Mesenteric fat pad (tissue), 1 donor: ENCODE measurements around the gene AFAP1. TPM values are rescaled to one million over a fixed set of nuclear protein-coding genes. Genes with fewer than 3 reads are reported as not detected.
A peak's percentile ranks its signal among the peaks of the same experiment; 100 is the strongest.

Experiments used
- DNase-seq: peaks from one replicate; pipeline ENCODE4 v3.0.0-alpha.2; 2020; ENCODE audit warnings: low spot score
- total RNA-seq: library from RNA; stranded (reverse); fragmentation: NEBNext Ultra II Directional; extraction: Animal tissue kit (Norgen Biotek cat#: 25700); gene quantifications from one replicate; pipeline ENCODE4 v1.2.1, GENCODE V29; 2021
- donor health status: DM: yes; HTN: yes; CAD: no.

Gene AFAP1
- total RNA-seq, 1 donor from 2014 or later: 33.9 TPM

DNA sequence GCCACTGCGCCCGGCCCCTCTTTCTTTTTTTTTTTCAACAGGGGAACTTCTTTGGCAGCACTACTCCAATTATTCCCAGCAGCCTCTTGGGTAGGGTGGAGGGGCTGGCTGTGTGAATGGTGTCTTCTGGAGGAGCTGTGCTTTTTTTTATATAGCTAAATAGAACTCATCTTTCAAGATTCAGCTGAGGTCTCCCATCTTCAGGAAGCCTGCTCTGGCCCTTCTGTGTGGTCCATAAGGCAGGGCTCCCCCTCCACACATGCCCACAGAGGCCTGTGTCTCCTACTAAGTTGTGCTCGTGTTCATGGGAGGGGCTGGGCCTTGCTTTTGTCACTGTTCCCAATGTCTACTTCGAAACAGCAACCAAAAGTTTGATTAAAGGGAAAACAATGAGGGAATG, 116.8 kb downstream of the AFAP1 start:
- DNase-seq: no peak

DNA sequence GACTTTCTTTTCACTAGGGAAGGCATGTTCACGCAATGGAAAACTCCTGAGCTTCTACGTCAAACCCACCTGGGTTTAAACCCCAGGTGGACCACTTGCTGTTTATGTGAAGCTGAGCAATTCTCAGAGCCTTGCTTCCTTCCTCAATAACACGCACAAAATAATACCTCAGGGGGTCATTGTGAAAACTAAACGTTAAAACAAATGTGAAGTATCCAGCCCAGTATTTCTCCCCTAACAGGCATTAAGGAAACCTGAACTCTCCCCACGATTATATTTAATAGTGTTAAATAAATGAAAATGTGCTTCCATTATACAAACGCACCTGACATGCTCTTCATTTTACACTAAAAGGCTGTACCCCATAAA, 117.5 kb downstream of the AFAP1 start:
- DNase-seq: no peak

DNA sequence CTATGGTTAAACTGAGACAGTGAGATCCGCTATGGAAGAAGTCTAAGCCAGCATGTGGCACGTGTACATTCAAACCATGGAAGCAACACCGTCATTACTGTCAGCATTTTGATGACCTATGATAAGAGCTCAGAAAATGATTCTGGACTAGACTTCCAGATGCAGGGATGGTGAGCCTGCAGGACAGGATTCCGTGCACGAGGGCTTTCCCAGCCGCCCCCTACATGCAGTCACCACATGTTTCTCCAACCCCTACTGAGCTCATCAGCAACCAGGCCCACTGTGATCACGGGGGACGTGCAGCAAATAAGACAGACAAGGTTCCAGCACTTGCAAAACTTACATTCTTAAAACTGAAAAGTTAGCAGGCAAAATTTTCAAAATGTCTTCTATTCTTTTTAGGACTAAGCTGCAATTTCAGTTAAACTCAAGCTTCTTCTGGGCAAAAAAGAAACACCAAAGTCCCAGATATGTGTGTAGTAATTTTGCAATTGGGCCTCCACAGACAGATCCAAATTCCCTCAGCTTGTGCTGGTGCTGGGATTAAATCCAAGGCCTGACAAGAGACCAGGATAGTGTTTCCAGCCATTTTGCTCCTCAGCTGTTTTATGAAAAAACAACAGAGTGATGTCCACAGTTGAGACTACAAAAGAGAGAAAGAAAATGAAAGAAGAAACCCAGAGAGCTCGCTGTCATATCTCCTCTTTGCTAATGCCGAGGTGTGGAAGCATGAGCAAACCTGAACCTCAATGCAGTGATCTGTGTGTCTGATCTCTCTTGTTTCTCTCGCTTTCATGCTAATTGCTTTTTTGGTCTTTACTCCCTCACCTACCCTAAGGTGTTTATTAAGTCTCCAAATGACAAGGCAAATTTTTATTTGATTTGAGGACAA, 118.2 kb downstream of the AFAP1 start:
- DNase-seq: peak; percentile 51

DNA sequence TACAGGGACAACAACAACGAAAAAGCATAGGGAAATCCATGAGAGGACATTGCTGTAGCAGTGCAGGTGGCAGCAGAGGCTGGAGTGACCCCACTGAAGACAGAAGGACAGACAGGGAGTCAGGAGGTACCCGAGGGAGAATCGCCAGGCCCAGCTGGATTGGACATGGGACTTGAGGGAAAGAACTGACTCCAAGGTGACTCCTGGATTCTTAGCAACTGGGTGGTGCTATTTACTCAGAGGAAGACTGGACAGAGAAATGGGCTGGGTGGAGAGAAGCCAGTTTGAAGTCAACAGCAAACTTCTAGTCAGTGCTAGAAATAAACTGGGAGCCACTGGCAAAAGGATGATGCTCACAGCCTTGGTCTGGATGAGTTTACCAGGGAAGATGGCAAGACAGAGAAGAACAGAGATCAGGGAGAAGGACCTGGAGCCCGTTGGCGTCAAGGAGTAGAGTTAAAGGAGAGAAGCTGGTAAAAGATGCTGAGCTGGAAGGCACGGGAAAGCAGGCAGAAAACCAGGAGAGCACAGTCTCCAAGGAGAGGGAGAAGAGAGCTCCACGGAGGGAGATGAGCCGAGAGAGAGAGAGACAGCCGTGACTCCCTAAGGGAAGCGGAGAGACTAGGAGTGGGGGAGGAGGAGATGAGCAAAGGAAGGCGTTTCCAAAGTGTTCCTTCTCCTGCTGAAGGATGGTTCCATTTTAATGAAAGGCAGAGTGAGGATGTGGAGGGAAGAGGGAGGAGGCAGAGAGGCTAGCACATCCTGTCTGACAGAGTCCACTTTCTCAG, 119.4 kb downstream of the AFAP1 start:
- peak; percentile 43 for DNase-seq

DNA sequence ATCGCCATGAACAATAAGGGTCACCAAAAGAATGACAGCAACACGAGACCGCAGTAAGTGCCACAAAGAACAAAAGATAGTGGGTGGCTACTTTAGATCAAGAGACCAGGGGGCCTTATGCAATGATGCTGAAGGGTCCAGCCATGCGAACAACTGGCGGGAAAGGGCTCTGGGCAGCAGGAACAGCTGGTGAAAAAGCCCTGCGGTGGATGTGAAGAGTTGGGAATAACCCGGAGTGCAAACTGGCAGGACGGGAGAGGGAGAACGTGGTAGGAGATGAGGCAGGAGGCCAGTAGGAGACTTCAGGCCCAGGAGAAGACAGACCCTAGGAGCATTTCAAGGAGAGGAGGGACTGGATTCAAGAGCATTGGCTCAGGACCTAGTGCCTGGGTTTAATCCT, 120.2 kb downstream of the AFAP1 start:
- peak; percentile 59 for DNase-seq

DNA sequence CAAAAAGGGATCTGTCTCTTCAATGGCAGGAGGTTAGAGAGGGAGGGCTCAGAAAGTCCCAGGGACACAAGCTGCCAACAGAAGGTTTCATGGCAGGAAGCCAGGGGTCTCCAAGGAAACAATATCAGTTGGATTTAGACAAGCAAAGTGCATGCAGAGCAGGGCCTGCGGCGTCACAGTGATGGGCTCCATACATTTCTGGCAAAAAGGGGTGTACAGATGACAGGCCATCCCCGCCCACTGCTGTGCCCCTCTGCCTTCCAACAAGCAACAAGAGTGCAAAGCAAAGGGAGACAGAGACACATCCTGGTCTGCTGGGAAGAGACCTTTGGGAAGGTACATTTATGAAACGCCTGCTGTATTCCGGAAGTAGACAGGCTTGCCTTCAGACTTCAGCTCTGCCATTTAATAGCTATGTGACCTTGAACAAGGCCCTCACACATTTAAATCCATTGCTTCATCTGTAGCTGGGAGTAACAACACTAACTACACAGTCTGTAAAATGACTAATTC, 121.2 kb downstream of the AFAP1 start:
- peak; percentile 84 for DNase-seq

DNA sequence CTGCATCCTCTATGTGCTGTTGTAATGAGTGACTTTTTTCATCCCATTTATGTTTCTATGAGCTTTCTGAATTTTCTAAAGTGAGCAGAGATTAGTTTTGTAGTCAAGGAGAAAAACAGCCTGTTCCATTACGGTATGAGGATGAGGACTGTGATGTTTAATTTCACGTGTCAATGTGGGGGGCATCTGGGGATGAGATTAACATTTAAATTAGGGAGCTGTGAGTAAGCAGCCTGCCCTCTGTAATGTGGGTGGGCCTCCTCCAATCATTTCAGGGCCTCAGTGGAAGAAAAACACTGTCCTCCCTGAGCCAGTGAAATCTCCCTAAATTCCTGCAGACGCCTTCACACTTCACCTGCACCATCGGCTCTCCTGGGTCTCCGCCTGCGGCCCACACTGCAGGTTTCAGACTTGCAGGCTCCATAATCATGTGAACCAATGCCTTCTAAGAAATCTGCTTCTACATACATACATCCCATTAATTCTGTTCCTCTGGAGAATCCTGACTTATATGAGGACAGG, 121.7 kb downstream of the AFAP1 start:
- DNase-seq: peak; percentile 30

DNA sequence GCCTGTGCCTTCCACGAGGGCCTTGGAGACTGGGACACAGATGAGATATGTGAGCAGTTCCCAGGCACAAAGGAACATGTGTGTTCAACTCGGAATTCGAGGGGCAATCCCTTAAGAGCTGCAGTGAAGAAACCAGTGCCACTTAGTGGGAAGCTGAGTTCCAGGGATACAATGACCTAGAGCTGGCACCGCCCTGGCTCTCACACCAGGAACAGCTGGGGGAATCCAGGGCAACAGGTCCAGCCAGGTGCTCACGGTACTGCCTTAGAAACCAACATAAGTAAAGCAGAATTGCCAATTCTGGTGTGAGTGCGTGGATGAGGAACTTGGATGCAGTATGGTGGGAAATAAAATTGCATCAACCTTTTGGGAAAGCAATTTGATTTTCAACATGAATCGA, 122.9 kb downstream of the AFAP1 start:
- peak; percentile 67 for DNase-seq

DNA sequence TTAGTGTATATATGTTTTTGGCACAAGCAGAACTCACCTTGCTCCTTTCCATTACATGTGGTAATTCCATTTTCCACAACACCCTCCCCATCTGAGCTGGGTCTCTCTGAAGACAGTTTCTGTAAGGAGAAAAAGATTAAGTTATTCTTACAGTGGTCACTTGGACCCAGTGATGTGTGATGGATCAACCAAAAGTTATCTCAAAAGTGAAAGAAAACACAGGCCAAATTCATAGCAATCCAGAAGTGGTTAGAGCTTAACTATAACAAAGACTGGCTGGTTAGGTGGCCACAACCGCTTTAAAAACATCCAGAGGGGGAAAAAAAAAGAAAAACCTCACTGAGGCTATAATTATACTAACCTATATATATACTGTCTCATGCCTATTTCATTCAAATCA, 123.7 kb downstream of the AFAP1 start:
- DNase-seq: no peak

DNA sequence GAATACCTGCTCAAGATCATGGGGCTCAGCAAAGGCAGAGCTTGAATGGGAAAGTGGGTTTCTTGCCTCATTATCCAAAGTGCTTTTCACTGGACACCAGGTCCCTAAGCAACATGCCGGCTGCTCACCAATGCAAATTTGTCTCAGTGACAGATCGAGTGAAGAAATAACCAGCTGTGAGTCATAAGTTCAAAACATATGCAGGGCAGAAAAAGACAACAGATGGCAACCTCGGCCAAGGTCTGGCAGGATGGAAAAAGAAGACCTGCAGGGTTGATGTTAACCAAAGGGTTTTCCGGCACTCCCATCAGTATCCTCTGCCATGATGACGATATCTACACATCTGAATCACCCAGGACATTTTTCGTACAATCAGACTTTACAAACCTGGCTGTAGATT, 124.1 kb downstream of the AFAP1 start:
- peak; percentile 12 for DNase-seq

DNA sequence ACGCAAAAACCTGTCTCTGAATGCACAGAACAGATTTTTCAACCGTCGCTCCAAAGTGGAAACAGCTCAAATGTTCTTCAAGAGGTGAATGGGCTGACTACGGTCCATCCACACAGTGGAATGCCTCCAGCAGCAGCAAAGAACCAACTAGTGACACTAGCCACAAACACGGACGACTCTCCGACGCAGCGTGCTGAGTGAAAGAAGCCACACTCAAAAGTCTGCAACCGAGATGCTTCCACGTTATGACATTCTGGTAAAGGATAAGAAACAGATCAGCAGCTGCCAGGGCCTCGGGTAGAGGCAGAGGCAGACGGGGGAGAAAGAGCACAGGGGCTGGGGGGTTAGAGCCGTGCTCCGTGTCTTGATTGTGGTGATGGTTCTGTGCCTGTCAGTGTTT, 125.2 kb downstream of the AFAP1 start:
- DNase-seq: peak; percentile 75

DNA sequence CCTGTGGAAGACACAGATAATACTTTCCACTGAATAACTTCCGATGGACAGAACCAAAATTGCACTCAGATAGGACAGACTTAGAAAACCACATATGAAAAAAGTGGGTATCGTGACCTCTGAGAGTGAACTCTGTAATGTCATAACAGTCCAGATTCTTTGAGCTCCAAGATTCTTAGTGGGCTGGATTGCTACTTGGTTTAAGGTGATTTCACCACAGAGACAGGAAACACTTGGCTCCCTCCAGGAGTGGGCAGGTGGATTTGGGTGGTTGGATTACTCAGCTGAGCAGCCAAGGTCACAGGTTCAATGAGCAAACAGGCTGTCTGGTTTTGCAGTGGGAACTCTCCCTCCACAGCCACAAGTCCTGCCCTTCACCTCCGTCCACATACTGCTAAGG, 126.0 kb downstream of the AFAP1 start:
- peak; percentile 26 for DNase-seq

DNA sequence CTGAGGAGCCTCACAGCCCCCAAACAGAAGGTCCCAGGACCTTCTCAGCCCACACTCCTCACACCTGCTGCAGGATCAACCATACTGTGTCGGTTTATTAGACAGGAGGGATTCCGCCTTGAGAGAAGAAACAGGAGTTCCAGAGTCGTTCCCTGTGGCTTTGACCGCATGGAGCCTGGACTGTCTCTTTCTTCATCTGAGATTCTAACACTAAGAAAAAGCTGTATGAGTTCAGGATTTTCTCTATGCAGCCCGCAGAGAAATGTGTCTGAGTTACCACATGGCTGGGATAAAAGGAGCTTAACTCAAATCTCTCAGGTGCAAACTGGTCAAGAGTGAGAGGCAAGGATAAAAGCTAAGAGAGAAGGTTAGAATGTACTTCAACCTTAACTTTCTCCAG, 126.7 kb downstream of the AFAP1 start:
- DNase-seq: peak; percentile 3

DNA sequence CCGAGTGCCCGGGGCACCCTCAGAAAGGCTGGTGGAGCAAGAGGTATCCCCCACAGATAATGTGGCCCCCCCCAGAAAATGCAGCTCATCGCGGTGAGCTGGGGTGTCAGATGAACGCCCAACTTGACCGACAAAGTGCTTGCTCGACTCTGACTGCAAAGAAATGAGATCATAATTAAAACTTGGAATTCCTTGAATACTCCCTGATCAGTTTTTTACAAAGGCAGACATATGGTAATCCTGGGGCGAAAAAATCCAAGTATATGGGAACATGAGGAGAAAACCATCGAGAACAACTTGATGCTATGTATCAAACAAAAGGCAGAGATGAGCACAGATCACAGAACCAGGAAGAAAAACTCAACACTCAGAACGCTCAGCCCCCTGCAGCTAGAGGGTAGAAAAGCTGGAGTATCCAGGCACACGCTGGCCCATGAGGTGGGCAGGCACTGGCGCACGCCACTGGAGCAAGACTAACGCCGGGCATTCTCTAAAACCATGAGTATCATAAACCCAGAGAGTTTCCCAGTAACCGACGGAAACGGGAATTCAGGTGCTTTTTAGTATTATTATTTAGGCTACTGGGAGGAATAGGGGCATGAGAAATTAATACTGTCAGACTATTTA, 127.3 kb downstream of the AFAP1 start:
- DNase-seq: peak; percentile 65

DNA sequence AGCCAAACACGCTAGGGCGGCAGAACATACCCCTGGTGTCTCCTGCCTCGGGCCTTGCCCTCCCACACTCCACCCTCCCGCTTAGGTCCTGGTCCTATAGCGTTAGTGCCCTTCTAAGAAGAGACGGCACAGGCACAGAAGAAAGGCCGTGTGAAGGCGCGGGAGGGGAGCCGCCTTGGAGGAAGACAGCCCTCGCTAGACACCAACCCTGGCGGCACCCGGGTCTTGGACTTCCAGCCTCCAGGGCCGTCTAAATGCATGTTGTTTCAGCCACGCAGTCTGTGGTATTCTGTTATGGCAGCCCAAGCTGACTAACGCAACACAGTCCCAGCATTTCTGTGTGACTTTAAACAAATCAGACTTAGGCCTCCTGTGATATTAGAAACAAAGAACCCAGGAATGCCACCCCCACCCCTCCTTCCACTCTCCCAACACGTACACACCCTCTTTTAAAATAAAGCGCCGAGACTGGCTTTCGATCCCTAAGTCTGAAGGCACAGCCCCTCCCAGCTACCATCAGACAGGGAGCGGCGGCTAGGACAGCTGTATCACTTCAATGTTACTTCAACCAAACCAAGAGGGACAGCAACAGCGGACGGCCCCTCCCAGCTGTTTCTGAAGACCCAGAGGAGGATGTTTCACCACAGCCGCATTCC, 128.0 kb downstream of the AFAP1 start:
- peak; percentile 88 for DNase-seq

DNA sequence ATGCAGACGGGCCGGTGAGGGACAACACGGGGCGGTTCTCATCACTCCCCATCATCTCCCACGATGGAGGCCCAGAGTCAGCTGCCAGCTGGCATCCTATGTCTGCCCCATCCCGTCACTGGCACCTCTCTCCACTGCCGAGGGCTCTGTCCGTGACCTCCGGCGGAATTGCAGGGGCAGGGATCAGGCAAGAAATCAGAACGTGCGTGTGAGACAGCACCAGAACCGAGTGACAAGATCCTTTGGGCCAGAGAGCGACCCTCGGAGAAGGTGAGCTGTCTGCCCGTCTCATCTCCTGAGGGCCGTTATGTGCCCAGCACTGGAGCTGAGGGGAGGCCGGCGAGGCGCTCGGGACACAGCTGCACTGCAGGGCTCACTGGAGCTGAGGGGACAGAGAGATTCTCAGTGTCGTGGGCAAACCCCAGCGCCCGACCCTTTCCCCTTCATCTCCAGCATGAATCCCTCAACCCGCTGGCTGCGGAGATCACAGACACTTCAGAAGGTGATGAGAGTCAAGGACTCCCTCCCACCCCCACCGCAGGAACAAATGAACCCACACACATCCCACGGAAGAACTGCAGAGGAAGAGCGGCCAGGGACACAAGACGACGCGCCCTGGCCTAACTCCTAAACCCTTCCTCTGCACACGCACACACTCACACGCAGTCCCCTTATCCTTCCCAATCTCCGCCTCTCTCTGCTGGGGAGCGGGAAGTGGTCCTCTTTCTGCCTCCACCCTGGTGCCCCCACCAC, 128.7 kb downstream of the AFAP1 start:
- DNase-seq: peak; percentile 82

DNA sequence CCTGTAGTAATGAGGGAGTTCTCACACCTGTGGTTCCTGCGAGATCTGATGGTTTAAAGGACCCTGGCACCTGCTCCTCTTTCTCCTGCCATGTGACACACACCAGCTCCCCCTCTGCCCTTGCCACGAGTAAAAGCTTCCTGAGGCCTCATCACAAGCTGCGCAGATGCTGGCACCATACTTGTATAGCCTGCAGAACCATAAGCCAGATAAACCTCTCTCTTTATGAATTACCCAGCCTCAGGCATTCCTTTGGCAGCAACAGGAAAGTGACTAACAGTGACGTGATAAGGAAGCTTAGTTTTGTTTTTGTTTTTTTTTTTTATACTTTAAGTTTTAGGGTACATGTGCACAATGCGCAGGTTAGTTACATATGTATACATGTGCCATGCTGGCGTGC, 130.9 kb downstream of the AFAP1 start:
- no peak for DNase-seq

DNA sequence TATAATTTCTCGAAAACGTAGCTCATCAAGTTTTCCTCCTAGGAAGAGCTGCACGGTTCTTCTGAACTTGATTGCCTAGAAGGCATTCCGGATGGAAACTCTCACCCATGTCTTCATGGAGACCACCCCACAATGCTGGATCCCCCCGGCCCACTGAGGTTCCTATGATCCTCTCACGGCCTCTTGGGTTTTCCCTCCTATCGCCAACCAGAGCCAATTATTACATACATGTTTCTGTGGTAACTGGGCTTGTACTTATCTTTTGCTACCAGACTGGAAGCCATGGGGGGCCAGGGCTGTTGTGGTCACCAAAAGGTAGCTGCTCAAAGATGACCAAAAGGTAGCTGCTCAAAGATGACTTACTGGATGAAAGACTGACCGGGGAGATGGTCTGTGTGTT, 131.5 kb downstream of the AFAP1 start:
- peak; percentile 45 for DNase-seq

DNA sequence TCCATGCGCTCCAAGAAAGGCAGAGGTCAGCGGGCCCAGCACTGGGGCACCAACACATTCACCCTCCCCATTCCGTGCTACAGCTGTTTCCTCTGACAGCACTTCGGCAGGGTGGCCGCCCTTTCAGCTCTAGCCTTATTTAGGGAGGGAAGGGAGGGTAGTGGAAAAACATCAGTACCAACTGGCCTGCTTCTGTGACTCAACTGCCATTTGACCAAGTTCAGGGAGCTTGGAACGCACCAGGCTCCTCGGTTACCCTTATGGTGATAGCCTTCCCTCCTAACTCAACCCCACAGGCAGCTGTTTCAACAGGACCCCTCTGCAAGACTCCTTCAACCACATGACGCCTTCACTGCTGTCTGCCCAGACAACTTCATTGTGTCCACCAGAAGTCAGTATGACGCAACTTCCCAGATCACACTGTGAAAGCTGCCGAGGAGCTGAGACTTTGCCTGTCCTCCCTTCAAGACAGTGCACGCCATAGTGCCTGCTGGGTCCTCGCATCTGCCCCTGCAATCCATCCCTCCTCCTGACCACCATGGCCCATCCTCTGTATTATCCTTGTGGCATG, 132.2 kb downstream of the AFAP1 start:
- DNase-seq: peak; percentile 87
